HG03025 (cell line): ENCODE data around the gene KCNAB3.

Source experiments
- ATAC-seq: cut with Tn5 transposase; IDR thresholded peaks from one replicate; pipeline ENCODE4 v1.9.1; 2021; ENCODE audit warnings: mild to moderate bottlenecking, moderate library complexity; ENCODE audit not compliant: unreplicated experiment, low FRiP score

The KCNAB3 gene

DNA sequence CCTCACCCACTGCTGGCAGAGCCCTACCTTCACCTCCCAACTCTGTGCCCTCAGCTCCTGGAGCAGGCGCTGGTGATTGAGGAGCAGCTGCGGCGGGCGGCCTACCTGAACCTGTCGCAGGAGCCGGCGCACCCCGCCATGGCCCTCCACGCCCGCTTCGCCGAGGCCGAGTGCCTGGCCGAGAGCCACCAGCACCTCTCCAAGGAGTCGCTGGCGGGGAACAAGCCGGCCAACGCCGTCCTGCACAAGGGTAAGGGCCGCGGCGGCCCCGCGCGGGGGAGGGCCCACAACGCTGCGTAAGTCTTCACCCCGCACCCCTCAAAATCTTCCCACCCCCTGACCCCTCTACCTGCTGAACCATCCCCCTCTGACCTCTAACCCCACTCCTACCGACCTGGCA, 20.6 kb downstream of the KCNAB3 start:
- no peak for ATAC-seq

DNA sequence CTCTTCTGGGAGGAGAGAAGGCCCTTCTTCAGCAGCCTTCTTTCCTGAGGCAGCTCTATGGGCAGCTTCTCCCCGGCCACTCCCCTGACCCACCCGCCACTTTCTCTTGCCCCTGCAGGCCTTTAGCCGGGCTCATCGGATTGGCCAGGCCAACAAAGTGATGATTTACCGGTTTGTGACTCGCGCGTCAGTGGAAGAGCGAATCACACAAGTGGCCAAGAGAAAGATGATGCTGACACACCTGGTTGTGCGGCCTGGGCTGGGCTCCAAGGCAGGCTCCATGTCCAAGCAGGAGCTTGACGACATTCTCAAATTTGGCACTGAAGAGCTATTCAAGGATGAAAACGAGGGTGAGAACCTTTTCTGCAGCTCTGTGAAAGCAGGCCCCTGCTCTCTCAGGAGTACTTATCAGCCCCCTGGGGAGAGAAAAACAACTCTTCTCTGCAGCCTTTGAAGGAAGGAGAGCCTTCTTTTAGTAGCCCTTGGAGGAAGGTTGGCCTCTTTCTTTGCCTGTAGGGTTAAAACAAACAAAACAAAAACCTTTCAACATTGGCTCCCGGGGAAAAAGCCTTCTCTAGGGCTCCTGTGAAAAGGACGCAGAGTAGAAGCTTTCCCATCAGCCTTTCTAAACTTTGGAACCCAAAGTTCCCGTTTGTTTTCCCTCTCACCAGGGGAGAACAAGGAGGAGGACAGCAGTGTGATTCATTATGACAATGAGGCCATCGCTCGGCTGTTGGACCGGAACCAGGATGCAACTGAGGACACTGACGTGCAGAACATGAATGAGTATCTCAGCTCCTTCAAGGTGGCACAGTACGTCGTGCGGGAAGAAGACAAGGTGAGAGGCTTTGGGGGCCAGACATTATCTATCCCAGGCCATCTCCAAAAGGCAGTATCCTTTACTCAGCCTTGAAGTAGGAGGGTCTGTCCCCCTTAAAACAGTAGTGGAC, 26.2 kb downstream of the KCNAB3 start:
- ATAC-seq = no peak

DNA sequence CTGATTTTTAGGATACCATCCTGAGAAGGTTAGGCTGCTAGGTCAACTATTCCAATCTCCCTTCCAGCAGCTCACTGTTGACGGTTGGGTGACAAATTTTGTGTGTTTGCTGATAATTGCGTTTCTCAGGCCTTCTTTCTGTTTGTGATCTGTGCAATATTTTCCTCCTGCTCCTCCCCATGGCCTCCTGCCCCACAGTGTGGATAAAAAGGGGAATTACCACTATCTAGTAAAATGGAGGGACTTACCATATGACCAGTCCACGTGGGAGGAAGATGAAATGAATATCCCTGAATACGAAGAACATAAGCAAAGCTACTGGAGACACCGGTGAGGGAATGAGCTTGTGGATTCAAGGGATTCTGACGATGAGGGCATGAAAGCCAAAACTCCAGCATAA, 31.9 kb downstream of the KCNAB3 start:
- ATAC-seq = no peak

DNA sequence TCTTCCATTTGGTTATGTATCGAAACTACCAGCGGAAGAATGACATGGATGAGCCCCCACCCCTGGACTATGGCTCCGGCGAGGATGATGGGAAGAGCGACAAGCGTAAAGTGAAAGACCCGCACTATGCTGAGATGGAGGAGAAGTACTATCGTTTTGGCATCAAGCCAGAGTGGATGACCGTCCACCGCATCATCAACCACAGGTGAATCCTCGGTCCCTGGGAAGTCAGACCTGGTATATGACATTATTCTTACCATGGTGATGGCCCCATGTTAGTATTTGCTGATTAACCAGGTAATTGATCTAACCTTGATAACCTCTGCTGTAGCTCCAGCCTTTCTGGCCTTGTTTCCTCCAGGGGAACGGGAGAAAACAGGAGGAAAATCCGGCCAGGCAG, 32.6 kb downstream of the KCNAB3 start:
- ATAC-seq = no peak

DNA sequence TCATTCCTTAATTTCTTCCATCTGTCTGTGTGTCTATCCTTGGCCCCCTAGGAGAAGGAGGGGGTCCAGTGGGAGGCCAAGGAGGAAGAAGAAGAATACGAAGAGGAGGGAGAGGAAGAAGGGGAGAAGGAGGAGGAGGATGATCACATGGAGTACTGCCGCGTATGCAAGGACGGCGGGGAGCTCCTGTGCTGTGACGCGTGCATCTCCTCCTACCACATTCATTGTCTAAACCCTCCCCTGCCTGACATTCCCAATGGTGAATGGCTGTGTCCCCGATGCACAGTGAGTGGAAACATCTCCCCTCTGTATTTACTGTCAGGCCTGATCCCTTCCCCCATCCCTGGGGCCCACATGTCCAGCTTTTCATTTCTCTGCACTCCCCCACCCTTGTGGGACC, 34.8 kb downstream of the KCNAB3 start:
- no peak for ATAC-seq

DNA sequence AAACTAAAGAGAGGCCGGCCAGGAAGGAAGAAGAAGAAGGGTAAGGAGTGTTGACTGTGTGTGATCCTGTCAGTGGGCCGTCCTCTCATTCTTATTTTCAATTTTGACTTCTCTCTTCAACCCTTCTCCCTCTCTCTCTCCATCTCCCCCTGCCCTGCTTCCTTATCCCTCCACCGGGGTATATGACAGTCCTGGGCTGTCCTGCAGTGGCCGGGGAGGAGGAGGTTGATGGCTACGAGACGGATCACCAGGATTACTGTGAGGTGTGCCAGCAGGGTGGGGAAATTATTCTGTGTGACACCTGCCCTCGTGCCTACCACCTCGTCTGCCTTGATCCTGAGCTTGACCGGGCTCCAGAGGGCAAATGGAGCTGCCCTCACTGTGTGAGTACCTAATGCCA, 35.4 kb downstream of the KCNAB3 start:
- no peak for ATAC-seq

DNA sequence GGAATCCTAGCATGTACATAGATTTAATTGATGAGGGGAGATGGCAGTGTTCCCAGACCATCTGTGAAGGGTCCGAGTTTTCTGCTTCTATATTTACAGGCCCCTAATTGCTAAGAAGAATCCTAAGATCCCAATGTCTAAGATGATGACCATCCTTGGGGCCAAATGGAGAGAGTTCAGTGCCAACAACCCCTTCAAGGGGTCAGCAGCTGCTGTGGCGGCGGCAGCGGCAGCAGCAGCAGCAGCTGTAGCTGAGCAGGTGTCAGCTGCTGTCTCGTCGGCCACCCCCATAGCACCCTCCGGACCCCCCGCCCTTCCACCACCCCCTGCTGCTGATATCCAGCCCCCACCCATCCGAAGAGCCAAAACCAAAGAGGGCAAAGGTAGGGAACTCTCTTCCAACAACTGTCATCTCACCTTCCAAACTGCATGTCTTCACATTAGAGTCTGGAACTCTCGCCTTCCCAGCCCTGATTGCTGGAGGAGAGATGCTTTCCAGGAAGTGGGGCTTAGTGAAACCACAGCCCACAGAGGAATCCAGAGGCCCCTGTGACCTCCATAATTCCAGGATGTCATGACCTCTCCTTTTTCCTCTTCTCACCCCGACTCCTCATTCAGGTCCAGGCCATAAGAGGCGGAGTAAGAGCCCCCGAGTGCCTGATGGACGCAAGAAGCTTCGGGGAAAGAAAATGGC, 36.3 kb downstream of the KCNAB3 start:
- ATAC-seq = no peak

DNA sequence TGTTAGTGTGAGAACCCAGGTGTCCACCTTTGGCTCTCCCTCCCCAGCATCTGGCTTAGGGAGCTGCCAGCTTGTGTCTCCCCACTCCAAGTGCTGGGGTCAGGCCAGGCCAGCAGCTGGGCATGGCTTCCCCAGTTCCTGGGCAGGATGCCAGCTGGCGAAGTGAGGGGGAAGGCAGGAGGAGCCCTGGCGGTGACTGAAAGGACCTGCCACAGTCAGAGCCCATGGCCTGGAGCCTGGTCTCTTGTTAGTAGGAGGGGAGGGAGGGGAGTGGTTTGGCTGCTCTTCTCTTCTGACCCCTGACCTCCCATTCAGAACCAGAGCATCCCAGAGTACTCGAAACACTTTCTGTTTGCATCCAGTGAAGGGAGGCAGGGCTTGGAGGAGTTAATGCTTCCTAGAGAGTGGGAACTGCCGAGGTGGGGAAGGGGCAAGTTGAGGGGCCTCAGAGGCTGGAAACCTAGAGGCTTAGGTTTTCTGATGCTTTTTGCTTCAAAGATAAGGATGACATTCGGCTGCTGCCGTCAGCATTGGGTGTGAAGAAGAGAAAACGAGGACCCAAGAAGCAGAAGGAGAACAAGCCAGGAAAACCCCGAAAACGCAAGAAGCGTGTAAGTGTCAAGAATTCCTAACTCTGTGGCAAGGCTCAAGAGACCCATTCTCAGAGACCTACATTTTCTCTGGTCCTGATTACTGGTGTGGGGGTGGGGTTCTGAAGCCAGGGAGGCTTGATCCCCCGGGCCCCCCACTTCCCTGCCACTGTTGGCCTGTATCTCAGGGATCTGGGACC, 40.3 kb downstream of the KCNAB3 start:
- ATAC-seq = no peak

DNA sequence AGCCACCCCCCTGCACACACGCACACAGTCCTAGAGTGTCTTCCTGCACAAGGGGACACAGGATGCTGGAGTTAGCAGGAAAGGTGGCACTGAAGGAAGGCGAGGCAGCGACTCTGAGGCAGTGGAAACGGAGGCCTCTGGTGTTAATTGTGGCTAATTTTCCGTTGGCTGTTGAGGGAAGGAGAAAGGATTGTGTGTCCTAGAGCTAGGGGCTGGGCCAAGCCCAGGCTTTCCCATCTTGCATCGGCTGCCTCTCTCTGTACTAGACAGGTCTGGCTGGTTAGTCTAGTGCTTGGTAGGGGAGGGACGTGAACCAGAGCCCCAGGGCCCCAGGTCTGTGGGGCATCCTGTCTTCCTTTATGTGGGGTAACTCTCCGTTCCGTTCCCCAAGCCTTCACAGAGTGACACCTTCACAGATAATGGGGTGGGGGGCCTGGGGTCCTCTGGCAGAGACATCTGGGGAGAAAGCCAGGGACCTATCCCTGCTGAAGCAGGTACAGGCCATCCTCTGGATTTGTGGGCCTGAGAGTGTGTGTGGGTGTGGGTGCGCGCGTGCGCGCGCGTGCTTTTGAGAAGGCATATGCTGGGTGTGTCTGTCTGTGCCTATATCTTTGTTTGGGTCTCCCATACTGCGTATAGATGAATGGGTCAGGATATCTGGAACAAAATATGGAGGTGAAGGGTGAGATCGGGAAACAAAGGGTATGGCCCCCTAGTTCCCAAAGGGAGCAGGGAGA, 41.3 kb downstream of the KCNAB3 start, which contains the start of gene CHD3:
Gene CHD3, plus strand, starts transcription at position 606 of the 737 bp plus-strand sequence. CDS start 212 bp downstream, outside the sequence.
- ATAC-seq = no peak

DNA sequence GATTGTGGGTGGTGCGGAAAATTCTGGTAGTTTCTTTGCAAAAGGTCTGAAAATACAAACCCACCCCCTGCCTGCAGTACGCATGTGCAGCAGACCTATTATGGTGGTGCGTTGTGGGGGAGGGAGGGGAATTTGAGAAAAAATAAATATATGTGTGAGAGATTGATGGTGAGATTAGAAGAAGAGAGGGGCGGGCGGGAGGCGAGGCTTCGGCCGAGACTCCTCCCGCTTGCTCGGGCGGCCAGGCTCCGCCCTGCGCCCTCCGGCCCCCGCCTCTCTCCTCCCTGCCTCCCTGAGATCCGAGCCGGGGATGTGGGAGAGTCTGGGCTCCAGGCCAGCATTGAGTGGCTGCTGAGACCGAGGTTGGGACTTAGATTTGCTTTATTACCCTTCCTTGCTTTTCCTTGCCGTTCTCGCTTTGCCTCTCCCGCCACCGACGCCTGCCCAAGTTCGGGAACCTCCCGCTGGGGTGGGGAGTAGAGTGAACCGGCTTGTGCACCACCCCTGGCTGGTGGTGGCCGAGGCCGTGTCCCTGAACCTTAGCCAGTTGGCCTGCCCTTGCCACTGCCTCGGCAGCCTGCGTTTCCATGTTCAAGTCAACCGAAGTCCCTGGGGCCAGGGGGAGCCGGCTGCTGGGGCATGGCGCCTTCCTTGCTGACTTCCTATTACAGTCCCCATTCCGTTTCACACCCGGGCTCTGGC, 42.0 kb downstream of the KCNAB3 start:
- no peak for ATAC-seq

DNA sequence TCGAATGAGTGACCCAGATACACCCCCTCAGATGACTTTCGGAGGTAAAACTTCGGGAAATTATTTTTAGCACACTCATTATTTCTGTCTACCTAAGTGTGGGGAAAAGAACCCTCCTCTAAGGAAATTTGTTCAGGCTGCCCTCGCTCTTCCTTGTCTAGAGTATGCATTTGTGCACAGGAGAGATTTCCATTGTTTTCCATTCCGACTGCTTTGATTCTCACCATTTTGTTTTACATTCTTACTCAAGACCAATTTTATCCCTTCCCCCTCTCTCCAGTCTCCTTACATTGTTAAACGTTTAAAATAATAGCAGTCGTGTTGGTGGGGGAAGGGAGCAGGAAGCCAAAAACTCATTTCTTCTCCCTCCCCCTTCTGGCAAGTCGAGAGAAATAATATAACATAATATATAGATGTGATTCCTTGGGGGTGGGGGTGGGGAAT, 42.6 kb downstream of the KCNAB3 start:
- no peak for ATAC-seq

DNA sequence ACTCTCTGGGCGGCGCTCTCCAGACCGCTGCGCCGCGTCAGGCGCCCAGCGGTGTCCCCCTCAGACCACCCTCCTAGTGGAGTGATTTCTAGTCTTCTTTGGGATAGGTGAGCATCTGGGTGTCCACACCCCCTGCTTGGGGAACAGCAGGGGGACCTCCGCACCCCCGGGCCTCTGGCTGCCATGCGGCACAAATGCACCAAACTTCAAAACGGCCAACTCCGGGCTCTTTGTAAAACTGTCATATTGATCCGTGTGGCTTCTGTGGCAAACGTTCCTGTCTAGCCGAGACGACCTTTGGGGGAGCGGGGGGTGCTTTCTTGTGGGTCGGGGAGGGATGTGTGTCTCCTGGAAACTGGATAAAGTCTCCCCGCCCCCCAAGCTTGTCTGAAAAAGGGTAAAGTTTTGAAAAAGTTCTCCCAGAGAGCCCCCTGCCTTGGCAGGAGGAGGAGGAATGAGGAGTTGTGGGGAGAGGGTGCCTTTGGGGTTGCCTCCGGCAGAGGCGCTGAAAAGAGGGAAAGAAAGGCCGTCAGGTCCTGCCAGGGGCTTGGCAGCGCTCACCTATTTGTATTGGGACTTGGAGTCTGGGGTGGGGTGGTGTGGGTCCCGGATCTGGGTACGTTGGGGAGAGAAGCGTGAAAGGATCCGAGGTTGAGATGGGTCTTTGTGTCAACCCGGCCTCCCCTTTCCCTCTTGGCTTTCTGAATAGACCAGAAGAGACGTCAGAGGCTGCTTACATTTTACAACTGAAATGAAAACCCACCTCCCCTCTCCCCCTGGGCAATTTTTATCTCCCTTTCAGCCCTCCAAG, 43.2 kb downstream of the KCNAB3 start:
- no peak for ATAC-seq

DNA sequence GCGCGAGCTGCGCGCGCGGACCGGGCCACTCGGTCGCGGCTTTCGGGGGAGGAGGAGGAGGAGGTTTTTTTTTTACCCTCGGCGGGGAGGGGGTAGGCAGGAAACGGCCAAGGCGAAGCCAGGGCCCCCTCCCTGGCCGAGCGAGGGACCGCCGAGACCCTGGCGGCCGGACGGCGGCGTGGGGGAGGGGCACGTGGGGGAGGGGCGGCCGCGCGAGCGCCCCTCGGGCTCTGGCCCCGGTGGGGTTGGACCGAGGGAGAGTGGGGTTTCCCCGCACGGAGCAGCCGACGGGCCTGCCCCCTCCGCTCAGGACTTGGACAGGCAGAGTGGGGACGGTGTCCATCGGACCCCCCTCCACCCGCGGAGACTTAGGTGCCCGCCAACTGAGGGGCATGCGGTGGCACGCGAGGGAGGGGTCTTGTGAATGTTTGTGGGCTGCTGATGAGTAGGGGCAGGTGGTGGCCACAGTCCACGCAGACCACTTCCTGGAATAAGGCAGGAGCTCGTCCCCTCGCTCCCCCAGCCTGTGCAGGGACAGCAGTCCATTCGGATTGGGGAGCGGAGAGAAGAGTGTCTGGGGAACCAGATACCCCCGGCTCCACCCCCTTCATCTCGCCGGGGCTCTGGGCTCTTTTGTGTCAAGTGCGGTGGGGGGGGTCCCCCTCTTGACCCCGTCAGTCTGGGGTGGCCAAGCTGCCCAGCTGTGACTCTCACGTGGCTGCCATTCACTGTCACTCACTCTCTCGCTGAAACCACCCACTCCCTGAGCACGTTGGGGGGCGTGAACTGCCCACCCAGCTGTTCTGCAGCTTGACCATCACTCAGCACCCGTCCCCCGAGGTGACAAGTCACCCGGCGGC, 44.1 kb downstream of the KCNAB3 start:
- ATAC-seq = no peak

DNA sequence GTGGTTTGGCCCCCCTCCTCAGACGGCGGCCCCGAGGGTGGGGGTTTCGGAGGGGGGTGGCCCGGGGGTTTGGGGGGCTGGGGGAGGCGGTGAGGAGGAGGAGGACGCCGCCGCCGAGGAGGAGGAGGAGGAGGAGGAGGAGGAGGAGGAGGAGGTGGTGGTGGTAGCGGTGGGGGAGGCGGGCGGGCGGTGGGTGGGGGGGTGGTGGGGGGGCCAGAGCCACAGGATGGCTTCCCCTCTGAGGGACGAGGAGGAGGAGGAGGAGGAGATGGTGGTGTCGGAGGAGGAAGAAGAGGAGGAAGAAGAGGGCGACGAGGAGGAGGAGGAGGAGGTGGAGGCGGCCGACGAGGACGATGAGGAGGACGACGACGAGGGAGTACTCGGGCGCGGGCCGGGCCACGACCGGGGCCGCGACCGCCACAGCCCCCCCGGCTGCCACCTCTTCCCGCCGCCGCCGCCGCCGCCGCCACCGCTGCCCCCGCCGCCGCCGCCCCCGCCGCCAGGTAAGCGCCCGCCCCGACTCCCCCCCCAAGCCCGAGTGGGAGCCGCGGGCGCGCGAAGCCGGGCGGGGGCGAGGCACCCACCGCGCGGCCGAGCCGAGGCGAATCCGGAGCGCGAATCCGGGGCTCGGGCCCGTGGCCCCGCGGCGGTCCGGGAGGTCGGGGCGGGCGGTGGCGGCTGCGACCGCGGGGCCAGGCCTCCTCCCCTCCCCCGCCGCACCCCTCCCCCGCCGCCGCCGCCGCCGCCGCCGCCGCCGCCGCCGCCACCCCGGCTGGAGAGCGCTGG, 44.9 kb downstream of the KCNAB3 start:
- ATAC-seq = no peak

DNA sequence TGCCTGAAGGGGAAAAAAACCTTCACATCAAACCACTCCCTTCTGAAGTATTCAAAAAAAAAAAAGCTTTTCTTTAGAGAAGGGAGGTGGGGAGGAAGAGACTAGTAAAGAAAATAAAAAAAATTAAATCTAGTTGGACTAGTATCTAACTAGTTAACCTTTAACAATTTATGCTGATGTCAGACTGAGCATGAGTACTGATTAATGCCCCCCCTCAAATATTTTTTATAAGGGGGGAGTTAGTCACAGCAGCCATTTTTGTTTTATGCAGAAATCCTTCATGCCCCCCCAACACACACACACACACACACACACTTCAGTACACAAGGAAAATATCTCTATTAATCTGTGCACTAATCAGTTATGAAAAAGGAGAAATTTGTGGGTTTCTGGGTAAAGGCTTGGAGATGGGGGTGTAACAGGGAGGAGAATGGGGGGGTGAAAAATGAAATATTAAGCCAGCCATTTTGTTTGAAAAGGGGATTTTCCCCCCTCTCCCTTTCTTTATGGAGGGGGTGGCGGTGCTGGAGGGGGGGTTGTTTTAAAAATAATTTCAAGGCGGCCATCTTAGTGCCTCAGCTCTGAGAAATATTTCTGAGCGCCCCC, 45.8 kb downstream of the KCNAB3 start:
- no peak for ATAC-seq

DNA sequence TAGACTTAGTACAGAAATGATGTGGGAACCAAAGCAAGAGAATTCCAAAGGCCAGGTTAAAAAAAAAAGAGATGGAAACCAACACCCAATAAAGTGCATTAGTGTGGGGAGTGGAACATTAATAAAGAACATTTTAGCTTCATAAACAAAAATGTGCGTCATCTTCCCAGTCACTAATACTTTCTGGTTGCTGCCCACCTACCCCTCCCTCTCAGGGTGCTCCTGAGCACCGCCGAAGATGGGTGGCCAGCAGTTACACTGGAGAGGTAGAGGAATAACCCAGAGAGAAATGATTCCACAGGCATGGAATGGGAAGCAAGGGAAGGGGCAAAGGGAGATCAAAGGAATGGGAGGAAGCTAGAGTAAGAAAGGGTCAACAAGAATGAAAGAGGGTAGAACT, 47.0 kb downstream of the KCNAB3 start:
- no peak for ATAC-seq

DNA sequence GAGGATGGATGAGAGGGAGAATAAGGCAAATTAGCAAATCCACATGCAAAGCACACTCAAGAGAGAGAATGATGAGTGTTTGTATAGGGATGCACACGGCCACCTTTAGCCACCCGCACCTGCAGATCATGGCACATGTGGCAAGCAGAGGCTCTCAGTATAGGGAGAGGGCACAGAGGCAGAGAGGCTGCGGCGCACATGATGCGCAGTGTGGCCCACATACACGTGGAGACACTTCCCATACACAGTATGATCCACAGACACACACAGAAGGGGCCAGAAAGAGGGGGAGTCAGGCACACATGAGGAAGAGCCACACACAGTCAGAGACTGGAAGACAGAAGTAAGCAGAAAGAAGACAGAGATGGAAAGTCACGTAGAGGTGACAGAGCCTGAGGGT, 47.6 kb downstream of the KCNAB3 start:
- no peak for ATAC-seq
